ENCODE measurements around the gene CCDC85C.

GRCh38 chr14:99586054-99586760, 17.8 kb downstream of the CCDC85C start:
- TF ChIP-seq TAF1 (IDR thresholded peaks at IDR 0.05; ENCODE audit: low read depth, low read length) (no peak), SPI1 (IDR thresholded peaks at IDR 0.05; ENCODE audit: low read depth, low read length) (no peak)

Data from GM12891 (cell line).